Stimulated activated CD8-positive, alpha-beta memory T cell treated with anti-CD3 and anti-CD28 coated beads, Interleukin-7, amount 100 ng/mL, for 48 hours (primary cell): ENCODE data around the gene KRT34.
"Not testable (repeated sequence)": the region's sequence is repeated elsewhere in the genome, so short reads cannot be mapped to it uniquely, and the experiment has no call there.

ENCODE experiments used
- DNase-seq, 2 donors: peaks; one replicate each; pipeline ENCODE4 v3.0.0-alpha.2; 2020; ENCODE audit warnings: low read depth in 1 of 2; ENCODE audit errors: extremely low read depth in 1 of 2

KRT34 gene

DNA sequence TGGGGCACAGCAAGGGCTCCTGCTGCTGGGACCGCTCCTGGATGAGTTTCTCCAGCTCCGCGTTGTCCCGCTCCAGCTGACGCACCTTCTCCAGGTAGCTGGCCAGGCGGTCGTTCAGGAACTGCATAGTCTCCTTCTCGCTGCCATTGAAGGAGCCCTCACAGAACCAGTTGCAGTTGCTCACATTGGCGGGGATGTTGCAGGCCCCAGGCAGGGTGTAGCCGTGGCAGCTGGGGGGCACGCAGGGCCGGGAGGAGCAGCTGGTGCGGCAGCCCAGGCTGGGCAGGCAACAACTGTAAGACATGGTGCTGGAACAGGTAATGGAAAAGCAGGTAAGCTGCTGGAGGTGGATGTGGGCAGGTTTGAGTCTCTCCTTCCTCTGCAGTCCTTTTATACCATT is at the start of gene KRT34:
KRT34 (minus strand) TSS at position 364 of the 400 bp plus-strand sequence; CDS start at position 304, 60 bp downstream.
- not testable (repeated sequence) for DNase-seq

- not testable (repeated sequence) for DNase-seq
Observed at GRCh38 chr17:41430376-41430775, 48.3 kb upstream of the KRT34 start.

- DNase-seq = no peak
Observed at GRCh38 chr17:41429667-41430066, 47.6 kb upstream of the KRT34 start.

DNA sequence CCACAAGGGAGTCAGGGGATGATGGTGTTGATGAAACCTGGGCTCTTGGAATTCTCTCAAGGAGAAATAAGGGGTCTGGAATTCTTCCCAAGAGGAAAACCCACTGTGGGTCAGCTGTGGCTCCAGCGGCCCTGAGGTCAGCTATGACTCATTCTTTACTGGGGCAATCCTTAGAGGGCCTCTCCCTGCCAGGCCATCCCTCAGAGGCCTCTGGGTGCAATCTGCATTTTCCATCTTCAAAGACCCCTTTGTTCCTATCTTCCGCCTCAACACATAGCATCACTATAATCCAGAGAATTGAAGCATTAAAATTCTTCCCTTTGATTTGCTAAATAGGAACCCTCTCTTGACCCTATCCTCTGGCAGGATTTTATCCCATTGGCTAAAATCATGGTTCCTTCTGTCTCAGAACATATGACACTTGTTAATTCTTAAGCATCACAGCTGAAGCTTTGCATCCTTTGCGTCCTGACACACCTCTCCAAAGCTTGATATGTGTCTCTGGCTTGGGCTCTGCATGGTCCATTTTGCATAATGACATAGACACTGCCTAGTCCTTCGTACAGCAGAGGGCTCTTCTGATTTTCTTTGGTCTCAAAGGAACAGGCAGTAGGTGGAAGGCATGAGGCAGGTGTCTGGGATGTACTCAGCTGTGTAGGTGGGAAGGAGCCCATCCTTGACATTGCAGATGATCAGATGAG is 46.6 kb upstream of the KRT34 start:
- DNase-seq = no peak

GRCh38 chr17:41424111-41424635 is 42.1 kb upstream of the KRT34 start, which contains the start of gene KRT37:
Gene KRT37 (minus strand): TSS chr17:41424585. CDS start chr17:41424523, 62 bp downstream.
- DNase-seq = no peak

DNA sequence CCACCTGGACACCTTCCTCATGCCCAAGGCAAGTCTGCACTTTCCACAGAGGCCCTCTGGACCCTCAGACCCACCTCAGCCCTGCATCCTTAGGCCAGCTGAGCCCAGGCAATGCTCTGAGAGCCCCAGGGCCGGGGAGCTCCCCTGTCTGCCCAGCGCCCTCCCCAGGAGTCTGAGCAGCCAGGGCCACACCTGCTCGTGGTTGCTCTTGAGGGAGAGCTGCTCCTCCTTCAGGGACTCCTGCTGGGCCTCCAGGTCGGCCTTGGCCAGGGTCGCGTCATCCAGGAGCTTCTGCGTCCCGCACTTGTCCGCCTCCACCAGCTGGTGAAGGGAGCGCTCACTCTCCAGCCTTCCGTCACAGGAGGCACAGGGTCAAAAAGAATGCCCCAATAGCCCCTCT is 40.5 kb upstream of the KRT34 start:
- DNase-seq = not testable (repeated sequence)

- no peak for DNase-seq
Observed at GRCh38 chr17:41421617-41422016, 39.5 kb upstream of the KRT34 start.

- no peak for DNase-seq
Observed at GRCh38 chr17:41421116-41421515, 39.0 kb upstream of the KRT34 start.

GRCh38 chr17:41420134-41420533 is 38.0 kb upstream of the KRT34 start:
- DNase-seq = no peak

GRCh38 chr17:41419716-41420115 is 37.6 kb upstream of the KRT34 start:
- DNase-seq = no peak

DNA sequence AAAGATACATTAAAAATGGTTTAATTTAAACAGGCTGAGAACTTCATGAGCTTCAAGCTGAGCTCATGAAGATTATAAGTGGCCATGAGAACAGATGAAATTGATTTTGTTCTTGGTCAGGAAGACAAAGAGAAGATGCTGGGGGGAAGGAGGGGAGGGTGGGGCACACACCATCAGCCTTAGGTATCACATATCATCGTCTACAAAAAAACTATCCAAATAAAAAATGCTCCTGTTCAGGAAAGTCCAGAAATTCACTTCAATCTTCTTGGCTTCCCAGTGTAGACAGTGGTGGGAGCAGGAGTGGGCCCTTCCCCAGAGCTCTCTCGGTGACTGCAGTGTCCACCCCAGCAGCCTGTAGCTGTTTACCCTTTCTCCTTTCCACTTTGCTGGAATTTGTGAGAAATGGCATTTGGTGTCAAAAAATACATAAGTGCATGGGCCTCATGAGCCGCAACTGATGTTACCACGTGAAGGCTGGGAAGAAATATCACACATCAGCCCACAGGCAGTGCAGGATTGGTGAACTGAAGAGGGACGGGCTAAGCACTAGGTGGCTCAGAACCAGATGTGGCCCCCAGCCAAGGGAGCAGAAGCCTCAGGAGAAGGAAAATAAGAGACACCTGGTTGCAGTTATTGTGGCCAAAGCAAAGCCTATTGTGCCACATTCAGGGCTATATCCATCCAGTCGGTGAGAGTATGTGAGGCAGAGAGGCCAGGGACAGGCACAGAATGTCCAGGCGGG is 36.2 kb upstream of the KRT34 start:
- no peak for DNase-seq

DNA sequence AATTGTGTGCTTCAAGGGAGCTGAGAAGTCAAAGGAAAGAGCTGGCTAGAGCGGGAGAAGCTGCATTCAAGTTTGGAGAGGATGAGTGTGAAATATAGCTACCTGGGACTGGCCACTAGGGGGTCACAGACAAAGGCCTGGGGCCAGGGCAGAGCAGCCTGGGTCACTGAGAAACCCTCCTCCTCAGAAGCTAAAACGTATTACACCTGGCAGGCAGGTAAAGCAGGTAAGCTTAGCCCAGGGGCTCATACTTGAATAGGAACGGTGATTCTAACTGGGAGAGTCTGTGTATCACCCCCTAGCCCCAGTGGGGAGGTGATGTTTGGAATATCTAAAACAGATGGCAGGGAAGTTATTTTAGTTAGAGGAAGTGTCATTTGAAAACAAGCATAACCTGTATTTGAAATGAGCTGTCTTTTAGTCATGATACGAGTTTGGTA is 35.5 kb upstream of the KRT34 start:
- no peak for DNase-seq

- no peak for DNase-seq
Observed at GRCh38 chr17:41417127-41417526, 35.0 kb upstream of the KRT34 start.

DNA sequence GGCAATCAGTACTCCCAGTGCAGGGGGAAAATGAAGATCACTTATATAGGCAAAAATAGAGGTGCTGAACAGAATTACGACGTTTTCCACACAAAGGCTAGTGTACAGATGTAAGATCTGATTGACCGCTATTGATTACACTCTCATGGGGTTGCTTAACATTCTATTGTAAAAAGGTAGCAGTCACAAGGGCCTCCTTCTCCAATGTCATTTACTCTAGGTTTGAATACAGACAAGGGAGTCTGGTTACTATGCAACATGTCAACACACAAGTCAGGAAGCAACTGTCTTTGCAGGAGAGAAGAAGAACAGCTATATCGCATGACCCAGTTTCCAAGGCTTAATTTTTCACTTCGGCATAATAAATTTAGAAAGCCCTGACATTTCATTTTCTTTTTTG is 34.4 kb upstream of the KRT34 start:
- DNase-seq = no peak

DNA sequence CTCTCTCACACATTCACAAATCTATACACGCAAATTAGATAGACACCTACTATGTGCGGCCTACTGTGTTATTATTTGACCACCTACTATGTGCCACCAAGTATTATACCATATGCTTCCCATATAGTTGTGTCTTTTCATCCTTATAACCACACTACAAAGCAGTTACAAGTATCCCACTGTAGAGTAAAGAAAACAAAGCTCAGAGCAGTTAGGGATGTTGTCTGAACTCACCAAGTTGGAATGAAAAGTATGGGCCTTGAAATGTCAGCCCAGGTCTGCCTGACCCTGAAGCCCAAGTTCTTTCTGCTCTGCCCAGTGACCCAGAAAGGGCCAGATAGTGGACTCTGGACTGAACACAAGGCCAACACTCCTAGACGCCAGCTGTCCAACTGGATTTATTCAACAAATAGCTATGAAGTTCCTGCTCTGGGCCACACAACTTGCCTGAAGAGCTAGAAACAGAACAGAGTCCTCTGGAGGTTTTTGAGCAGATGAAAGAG is 33.8 kb upstream of the KRT34 start:
- DNase-seq = no peak

- no peak for DNase-seq
Observed at GRCh38 chr17:41415411-41415810, 33.3 kb upstream of the KRT34 start.

- no peak for DNase-seq
Observed at GRCh38 chr17:41413982-41414381, 31.9 kb upstream of the KRT34 start.

- DNase-seq = no peak
Observed at GRCh38 chr17:41413353-41413957, 31.3 kb upstream of the KRT34 start.

DNA sequence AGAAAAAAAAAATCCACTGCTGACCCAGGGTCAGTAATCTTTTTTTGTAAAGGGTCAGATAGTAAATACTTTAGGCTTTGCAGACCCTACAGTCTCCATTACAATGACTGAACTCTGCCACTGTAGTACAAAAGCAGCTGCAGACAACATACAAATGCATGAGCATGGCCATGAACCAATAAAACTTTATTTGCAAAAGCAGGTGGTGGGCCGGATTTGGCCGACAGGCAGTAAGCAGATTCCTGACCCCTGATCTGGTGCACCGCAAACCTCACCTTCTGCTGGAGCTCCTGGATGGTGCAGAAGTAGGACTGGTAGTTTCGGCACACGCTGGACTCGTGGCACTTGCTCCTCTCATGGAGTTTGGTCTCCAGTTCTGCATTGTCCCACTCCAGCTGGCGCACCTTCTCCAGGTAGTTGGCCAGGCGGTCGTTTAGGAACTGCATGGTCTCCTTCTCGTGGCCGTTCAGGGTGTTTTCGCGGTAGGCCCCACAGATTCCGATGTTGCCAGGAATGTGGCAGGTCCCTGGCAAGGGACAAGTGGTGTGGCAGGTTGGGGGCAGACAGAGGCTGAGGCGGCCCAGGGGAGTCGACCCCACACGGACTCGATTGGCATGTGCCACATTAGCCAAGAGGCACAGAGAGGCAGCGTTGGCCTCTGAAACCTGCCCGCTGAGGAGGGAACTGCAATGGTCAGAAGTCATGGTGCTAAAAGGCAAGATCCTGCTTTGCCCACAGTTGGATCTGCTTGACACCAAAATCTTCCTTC is 29.1 kb upstream of the KRT34 start:
- no peak for DNase-seq

- DNase-seq = no peak
Observed at GRCh38 chr17:41407226-41407625, 25.1 kb upstream of the KRT34 start.

GRCh38 chr17:41406205-41406604 is 24.1 kb upstream of the KRT34 start:
- DNase-seq = no peak
